H9 (cell line): Measurements from ENCODE around the gene CABLES2. TPM values are rescaled to one million over a fixed set of nuclear protein-coding genes. Genes with fewer than 3 reads are reported as not detected.

Experiments
- DNase-seq: peaks from one replicate; pipeline ENCODE4 v3.0.0-alpha.2; 2017
- H2AFZ ChIP-seq: one replicate; pipeline ENCODE4 v1.6.1; 2013; ENCODE audit warnings: mild to moderate bottlenecking, low read length, control low read depth, moderate library complexity
- H2AK5ac ChIP-seq: 2 replicates; pipeline ENCODE4 v1.6.1; 2013; ENCODE audit warnings: low read length, control low read depth, mixed read lengths; ENCODE audit not compliant: insufficient read length
- H2BK120ac ChIP-seq: one replicate; pipeline ENCODE4 v1.6.1; 2013; ENCODE audit warnings: low read depth, mild to moderate bottlenecking, low read length, control low read depth, inconsistent platforms; ENCODE audit not compliant: poor library complexity, severe bottlenecking
- H2BK12ac ChIP-seq: 2 replicates; pipeline ENCODE4 v1.6.1; 2013; ENCODE audit warnings: low read length, control low read depth, mixed read lengths, low read depth; ENCODE audit not compliant: insufficient read length
- H2BK15ac ChIP-seq: 2 replicates; pipeline ENCODE4 v1.6.1; 2013; ENCODE audit warnings: low read depth, low read length, control low read depth
- H2BK20ac ChIP-seq: one replicate; pipeline ENCODE4 v1.6.1; 2013; ENCODE audit warnings: low read depth, mild to moderate bottlenecking, low read length, control low read depth, inconsistent platforms; ENCODE audit not compliant: poor library complexity, severe bottlenecking
- H2BK5ac ChIP-seq: 2 replicates; pipeline ENCODE4 v1.6.1; 2013; ENCODE audit warnings: low read length, control low read depth, mixed read lengths; ENCODE audit not compliant: insufficient read length
- H3K14ac ChIP-seq: 2 replicates; pipeline ENCODE4 v1.6.1; 2013; ENCODE audit warnings: low read length, control low read depth; ENCODE audit not compliant: insufficient read depth
- H3K18ac ChIP-seq: 2 replicates; pipeline ENCODE4 v1.6.1; 2013; ENCODE audit warnings: low read depth, mild to moderate bottlenecking, mixed read lengths, low read length, control low read depth; ENCODE audit not compliant: insufficient read length
- H3K23ac ChIP-seq: 2 replicates; pipeline ENCODE4 v1.6.1; 2013; ENCODE audit warnings: low read length, control low read depth, mixed read lengths, low read depth; ENCODE audit not compliant: insufficient read length
- H3K23me2 ChIP-seq: 2 replicates; pipeline ENCODE4 v1.6.1; 2013; ENCODE audit warnings: low read depth, mild to moderate bottlenecking, mixed read lengths, low read length, control low read depth; ENCODE audit not compliant: insufficient read length, poor library complexity, severe bottlenecking
- H3K27ac ChIP-seq: 2 replicates; pipeline ENCODE4 v1.5.1; 2013; ENCODE audit warnings: low read length, control low read depth, mixed read lengths, low read depth; ENCODE audit not compliant: insufficient read length
- H3K27me3 ChIP-seq: 2 replicates; pipeline ENCODE4 v1.6.1; 2013; ENCODE audit warnings: low read length, control low read depth, inconsistent platforms; ENCODE audit not compliant: insufficient read depth
- H3K4ac ChIP-seq: 2 replicates; pipeline ENCODE4 v1.6.1; 2013; ENCODE audit warnings: low read depth, mild to moderate bottlenecking, control low read depth, inconsistent platforms, low read length, moderate library complexity
- H3K4me1 ChIP-seq: 2 replicates; pipeline ENCODE4 v1.6.1; 2013; ENCODE audit warnings: low read length, control low read depth, inconsistent platforms; ENCODE audit not compliant: insufficient read depth
- H3K4me2 ChIP-seq: 2 replicates; pipeline ENCODE4 v1.6.1; 2013; ENCODE audit warnings: low read length, control low read depth, mixed read lengths; ENCODE audit not compliant: insufficient read length, insufficient read depth
- H3K56ac ChIP-seq: 2 replicates; pipeline ENCODE4 v1.6.1; 2013; ENCODE audit warnings: low read depth, mild to moderate bottlenecking, mixed read lengths, low read length, control low read depth; ENCODE audit not compliant: insufficient read length
- H3K79me1 ChIP-seq: 2 replicates; pipeline ENCODE4 v1.6.1; 2013; ENCODE audit warnings: low read depth, mild to moderate bottlenecking, moderate library complexity, low read length, control low read depth, inconsistent platforms; ENCODE audit not compliant: insufficient read depth, poor library complexity, severe bottlenecking
- H3K79me2 ChIP-seq: 2 replicates; pipeline ENCODE4 v1.6.1; 2013; ENCODE audit warnings: low read length, control low read depth, inconsistent platforms; ENCODE audit not compliant: insufficient read depth
- H3K9ac ChIP-seq: 2 replicates; pipeline ENCODE4 v1.6.1; 2013; ENCODE audit warnings: low read length, control low read depth, mixed read lengths; ENCODE audit not compliant: insufficient read length; ENCODE audit errors: extremely low read depth
- H3K9me3 ChIP-seq: one replicate; pipeline ENCODE4 v1.6.1; 2013; ENCODE audit warnings: low read depth, low read length, inconsistent platforms; ENCODE audit not compliant: control insufficient read depth
- H3T11ph ChIP-seq: one replicate; pipeline ENCODE4 v1.6.1; 2013; ENCODE audit warnings: mild to moderate bottlenecking, low read length, control low read depth, inconsistent platforms
- H4K20me1 ChIP-seq: one replicate; pipeline ENCODE4 v1.6.1; 2013; ENCODE audit not compliant: control insufficient read depth, insufficient read length, insufficient read depth
- H4K5ac ChIP-seq: 2 replicates; pipeline ENCODE4 v1.6.1; 2013; ENCODE audit warnings: low read depth, mild to moderate bottlenecking, mixed read lengths, low read length, control low read depth; ENCODE audit not compliant: insufficient read length
- H4K8ac ChIP-seq: replicated peaks from 2 replicates; pipeline ENCODE4 v1.6.1; 2013; ENCODE audit warnings: low read length, control low read depth, mixed read lengths, low read depth; ENCODE audit not compliant: insufficient read length
- H4K91ac ChIP-seq: 2 replicates; pipeline ENCODE4 v1.6.1; 2013; ENCODE audit warnings: low read depth, mild to moderate bottlenecking, moderate library complexity, mixed read lengths, low read length, control low read depth; ENCODE audit not compliant: insufficient read length
- H3K27ac Mint-ChIP-seq, 3 experiments: 2 replicates in 2 of 3; 3 replicates in 1 of 3; pipeline ENCODE4 v1.8.0; 2020 to 2021; ENCODE audit warnings: mixed read lengths in 3 of 3, mild to moderate bottlenecking in 1 of 3, moderate library complexity in 1 of 3
- H3K27me3 Mint-ChIP-seq: 2 replicates; pipeline ENCODE4 v1.8.0; 2021; ENCODE audit warnings: low read depth, mild to moderate bottlenecking, moderate library complexity, mixed read lengths
- H3K36me3 Mint-ChIP-seq, 3 experiments: 2 replicates in 2 of 3; 3 replicates in 1 of 3; pipeline ENCODE4 v1.8.0; 2020 to 2021; ENCODE audit warnings: low read depth in 3 of 3, mixed read lengths in 3 of 3; ENCODE audit not compliant: insufficient read depth in 1 of 3
- H3K4me1 Mint-ChIP-seq, 2 experiments: 2 replicates each; pipeline ENCODE4 v1.8.0; 2020; ENCODE audit warnings: mixed read lengths in 2 of 2
- H3K4me3 Mint-ChIP-seq, 2 experiments: 2 replicates in 1 of 2; 3 replicates in 1 of 2; pipeline ENCODE4 v1.8.0; 2020 to 2021; ENCODE audit warnings: mild to moderate bottlenecking in 2 of 2, mixed read lengths in 2 of 2, moderate library complexity in 1 of 2
- H3K9me3 Mint-ChIP-seq, 2 experiments: 2 replicates in 1 of 2; 3 replicates in 1 of 2; pipeline ENCODE4 v1.8.0; 2020; ENCODE audit warnings: mild to moderate bottlenecking in 2 of 2, mixed read lengths in 2 of 2, moderate library complexity in 1 of 2
- WGBS: extraction: QIAGEN DNeasy Blood & Tissue Kit; methylation state at CpG from one replicate; pipeline ENCODE4 v1.1.7; 2013; ENCODE audit warnings: missing lambda C conversion rate, low lambda C conversion rate, mixed read lengths; ENCODE audit not compliant: insufficient read length; ENCODE audit errors: extremely low coverage; 5-methylcytosine and 5-hydroxymethylcytosine counted together
- total RNA-seq: library from RNA; stranded (reverse); gene quantifications from 2 replicates; pipeline ENCODE4 v1.2.1, GENCODE V29; 2021
- TF ChIP-seq, protein P1 (sequence below): fragments of 200-600 bp; sonication (generic); conservative IDR thresholded peaks from 3 replicates; pipeline ENCODE4 v1.8.0; 2021; ENCODE audit warnings: antibody characterized with exemption, mild to moderate bottlenecking

The CABLES2 gene
- total RNA-seq, 1 experiment from 2014 or later, result 10.8 TPM

- Histone ChIP-seq H3K9me3 (no peaks in the 10 kb centered on the region), H3K4me2 (no peak overlapping the region), H4K5ac (peak overlapping the region; percentile 4), H3K18ac (peak overlapping the region; percentile 73), H3K79me2 (peaks cover 10% of the 10 kb centered on the region; the same call in 1 of the 2 replicates), H3K79me1 (peaks cover 8% of the 10 kb centered on the region), H4K20me1 (no peaks in the 10 kb centered on the region), H3K14ac (peak overlapping the region; percentile 65), H3T11ph (no peak overlapping the region), H2BK20ac (no peak overlapping the region), H3K9ac (no peak overlapping the region), H3K23ac (no peak overlapping the region), H3K4me1 (peaks cover 5% of the 10 kb centered on the region; the same call in 1 of the 2 replicates), H4K8ac (no peak overlapping the region), H2BK120ac (no peak overlapping the region), H2AFZ (no peak overlapping the region), H3K4ac (peak overlapping the region; percentile 62), H2BK15ac (no peak overlapping the region), H3K56ac (no peak overlapping the region), H3K27me3 (no peaks in the 10 kb centered on the region), H4K91ac (peak overlapping the region; percentile 85), H2BK12ac (peak overlapping the region; percentile 78), H3K23me2 (peaks cover 13% of the 10 kb centered on the region), H2AK5ac (peak overlapping the region; percentile 44), H3K27ac (peak overlapping the region; percentile 10), H2BK5ac (no peak overlapping the region)
- no CpG with 5 or more reads among the region's 13 CpGs for whole genome bisulfite sequencing
- H3K9me3 Mint-ChIP-seq, result no peaks in the 10 kb centered on the region
- DNase-seq, result peak; percentile 44
- peak overlapping the region in 1 of 2 experiments; percentile 45; a peak in 2 of 5 replicates for H3K4me3 Mint-ChIP-seq
- peak overlapping the region; percentile 96 to 98 (median 97) for H3K27ac Mint-ChIP-seq
- peaks cover 0 to 4% (median 2%) of the 10 kb centered on the region in 3 experiments; a peak in 4 of 7 replicates for H3K36me3 Mint-ChIP-seq
- no peaks in the 10 kb centered on the region for H3K27me3 Mint-ChIP-seq
- TF ChIP-seq, protein P1, sequence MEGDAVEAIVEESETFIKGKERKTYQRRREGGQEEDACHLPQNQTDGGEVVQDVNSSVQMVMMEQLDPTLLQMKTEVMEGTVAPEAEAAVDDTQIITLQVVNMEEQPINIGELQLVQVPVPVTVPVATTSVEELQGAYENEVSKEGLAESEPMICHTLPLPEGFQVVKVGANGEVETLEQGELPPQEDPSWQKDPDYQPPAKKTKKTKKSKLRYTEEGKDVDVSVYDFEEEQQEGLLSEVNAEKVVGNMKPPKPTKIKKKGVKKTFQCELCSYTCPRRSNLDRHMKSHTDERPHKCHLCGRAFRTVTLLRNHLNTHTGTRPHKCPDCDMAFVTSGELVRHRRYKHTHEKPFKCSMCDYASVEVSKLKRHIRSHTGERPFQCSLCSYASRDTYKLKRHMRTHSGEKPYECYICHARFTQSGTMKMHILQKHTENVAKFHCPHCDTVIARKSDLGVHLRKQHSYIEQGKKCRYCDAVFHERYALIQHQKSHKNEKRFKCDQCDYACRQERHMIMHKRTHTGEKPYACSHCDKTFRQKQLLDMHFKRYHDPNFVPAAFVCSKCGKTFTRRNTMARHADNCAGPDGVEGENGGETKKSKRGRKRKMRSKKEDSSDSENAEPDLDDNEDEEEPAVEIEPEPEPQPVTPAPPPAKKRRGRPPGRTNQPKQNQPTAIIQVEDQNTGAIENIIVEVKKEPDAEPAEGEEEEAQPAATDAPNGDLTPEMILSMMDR, result no peak
- H3K4me1 Mint-ChIP-seq, result peaks cover 30 to 57% of the 10 kb centered on the region in 2 experiments
Observed at GRCh38 chr20:62362590-62362940, 44.5 kb downstream of the CABLES2 start.
